B cell (primary cell): Measurements from ENCODE around the gene TTC6. TPM values are rescaled to one million over a fixed set of nuclear protein-coding genes. Genes with fewer than 3 reads are reported as not detected.

Source experiments
- ATAC-seq: fragments of 200-7000 bp; cut with Tn5 transposase; one replicate; pipeline ENCODE4 v1.10.0; 2021; ENCODE audit warnings: low read depth, mild to moderate bottlenecking, moderate number of reproducible peaks, moderate library complexity
- CTCF ChIA-PET: fragments of 350-600 bp; sonication (Branson Sonifier 250); formaldehyde crosslinking; loops from one replicate; lab custom pipeline; 2021; ENCODE audit warnings: antibody characterized with exemption, inconsistent platforms; lab: Charles Lee
- POLR2A ChIA-PET: fragments of 350-600 bp; sonication (Branson Sonifier 250); formaldehyde crosslinking; loops from one replicate; lab custom pipeline; 2021; ENCODE audit warnings: antibody characterized with exemption; lab: Charles Lee
- DNase-seq: peaks from one replicate; pipeline ENCODE4 v3.0.0; 2013
- H2AFZ ChIP-seq: 2 replicates; pipeline ENCODE4 v1.6.1; 2012; ENCODE audit warnings: mild to moderate bottlenecking, low read depth, low read length; ENCODE audit not compliant: insufficient read depth, poor library complexity, severe bottlenecking
- H3K27ac ChIP-seq, 2 donors: 1 replicate in 1 of 2; 2 replicates in 1 of 2; pipeline ENCODE4 v1.5.1; 2012 to 2013; ENCODE audit warnings: low read length in 2 of 2, mild to moderate bottlenecking in 2 of 2, moderate library complexity in 1 of 2
- H3K27me3 ChIP-seq, 4 experiments: fragments of 200-600 bp in 1 of 4; sonication (generic) in 1 of 4; replicated peaks in 1 of 4; 1 replicate in 2 of 4; 2 replicates in 2 of 4; pipeline versions ENCODE4 v1.6.1 to v1.7.0; 2013 to 2016; ENCODE audit warnings: low read length in 3 of 4, mild to moderate bottlenecking in 2 of 4, mixed read lengths in 1 of 4, moderate library complexity in 1 of 4; ENCODE audit not compliant: insufficient read depth in 4 of 4, control insufficient read depth in 3 of 4; ENCODE audit errors: control extremely low read depth in 1 of 4
- H3K36me3 ChIP-seq, 2 experiments: replicated peaks in 1 of 2; 1 replicate in 1 of 2; 2 replicates in 1 of 2; pipeline versions ENCODE4 v1.6.1 to v1.7.1; 2013; ENCODE audit warnings: low read length in 1 of 2; ENCODE audit not compliant: insufficient read depth in 2 of 2, control insufficient read depth in 1 of 2; ENCODE audit errors: control extremely low read depth in 1 of 2, extremely low read depth in 1 of 2
- H3K4me1 ChIP-seq, 2 donors: fragments of 200-600 bp in 1 of 2; sonication (generic) in 1 of 2; 1 replicate in 1 of 2; 2 replicates in 1 of 2; pipeline versions ENCODE4 v1.5.1 to v1.6.1; 2013 to 2017; ENCODE audit warnings: low read length in 2 of 2; ENCODE audit not compliant: control insufficient read depth in 2 of 2, insufficient read depth in 2 of 2
- H3K4me2 ChIP-seq: replicated peaks from 2 replicates; pipeline ENCODE3; 2012; ENCODE audit warnings: mild to moderate bottlenecking, low read depth, low read length; ENCODE audit not compliant: poor library complexity, severe bottlenecking
- H3K4me3 ChIP-seq, 5 experiments: fragments of 200-600 bp in 1 of 5; sonication (generic) in 1 of 5; 1 replicate in 3 of 5; 2 replicates in 2 of 5; pipeline versions ENCODE4 v1.5.1 to v1.7.0; 2011 to 2016; ENCODE audit warnings: low read length in 4 of 5, mild to moderate bottlenecking in 4 of 5, low read depth in 2 of 5, control low read depth in 1 of 5, moderate library complexity in 1 of 5; ENCODE audit not compliant: insufficient read depth in 1 of 5; ENCODE audit errors: control extremely low read depth in 1 of 5, extremely low read depth in 1 of 5
- H3K79me2 ChIP-seq: fragments of 200-600 bp; sonication (generic); one replicate; pipeline ENCODE4 v1.6.0; 2016; ENCODE audit warnings: low read length; ENCODE audit not compliant: control insufficient read depth, insufficient read depth
- H3K9ac ChIP-seq: fragments of 200-600 bp; sonication (generic); 2 replicates; pipeline ENCODE4 v1.6.1; 2017; ENCODE audit warnings: mild to moderate bottlenecking, low read length, moderate library complexity
- H3K9me3 ChIP-seq, 3 donors: one replicate each; pipeline versions ENCODE4 v1.6.1 to v1.7.1; 2013; ENCODE audit warnings: low read length in 2 of 3; ENCODE audit not compliant: control insufficient read depth in 2 of 3, insufficient read depth in 1 of 3; ENCODE audit errors: control extremely low read depth in 1 of 3
- H4K20me1 ChIP-seq: 2 replicates; pipeline ENCODE4 v1.6.0; 2012; ENCODE audit warnings: mild to moderate bottlenecking, low read length; ENCODE audit not compliant: insufficient read depth, control insufficient read depth, poor library complexity, severe bottlenecking
- H3K27ac Mint-ChIP-seq: one replicate; pipeline ENCODE4 v1.8.0; 2021; ENCODE audit warnings: mixed read lengths
- H3K27me3 Mint-ChIP-seq: one replicate; pipeline ENCODE4 v1.8.0; 2021; ENCODE audit warnings: mixed read lengths
- H3K4me1 Mint-ChIP-seq: one replicate; pipeline ENCODE4 v1.8.0; 2021; ENCODE audit warnings: mixed read lengths
- H3K4me3 Mint-ChIP-seq: one replicate; pipeline ENCODE4 v1.8.0; 2021; ENCODE audit warnings: mixed read lengths
- H3K9me3 Mint-ChIP-seq: one replicate; pipeline ENCODE4 v1.8.0; 2022; ENCODE audit warnings: mixed read lengths; ENCODE audit not compliant: insufficient read depth
- EZH2 ChIP-seq: IDR thresholded peaks from 2 replicates; pipeline ENCODE4 v1.6.1; 2012; ENCODE audit warnings: borderline replicate concordance, low read depth, mild to moderate bottlenecking, moderate library complexity, low read length; ENCODE audit not compliant: insufficient read depth, poor library complexity, severe bottlenecking
- WGBS: methylation state at CpG from one replicate; pipeline ENCODE4 v1.1.5; 2013; ENCODE audit warnings: missing lambda C conversion rate; ENCODE audit not compliant: insufficient coverage; 5-methylcytosine and 5-hydroxymethylcytosine counted together
- intact Hi-C: fragments of 100-400 bp; cut with micrococcal nuclease; formaldehyde crosslinking; loops from one replicate; pipeline ENCODE4 v1.10.0; 2022
- polyA plus RNA-seq: library from polyadenylated mRNA; depleted of rRNA; stranded (reverse); fragments of >200 nt; gene quantifications from 2 replicates; pipeline ENCODE4 v1.2.3, GENCODE V29; 2012
- total RNA-seq, 2 donors: library from RNA; stranded (reverse); fragments of 120-200 nt in 1 of 2; gene quantifications; 1 replicate in 1 of 2; 2 replicates in 1 of 2; pipeline versions ENCODE4 v1.2.3 to v1.2.4, GENCODE V29; 2013 to 2022
- TF ChIP-seq, protein P1 (sequence below): fragments of 200-600 bp; IDR thresholded peaks from one replicate; pipeline ENCODE4 v1.8.0; 2022; ENCODE audit warnings: antibody characterized with exemption, mild to moderate bottlenecking

Gene TTC6
- total and polyA plus RNA-seq, 2 donors (not counting 1 experiment from before 2014, with no cell fraction given): not detected

DNA sequence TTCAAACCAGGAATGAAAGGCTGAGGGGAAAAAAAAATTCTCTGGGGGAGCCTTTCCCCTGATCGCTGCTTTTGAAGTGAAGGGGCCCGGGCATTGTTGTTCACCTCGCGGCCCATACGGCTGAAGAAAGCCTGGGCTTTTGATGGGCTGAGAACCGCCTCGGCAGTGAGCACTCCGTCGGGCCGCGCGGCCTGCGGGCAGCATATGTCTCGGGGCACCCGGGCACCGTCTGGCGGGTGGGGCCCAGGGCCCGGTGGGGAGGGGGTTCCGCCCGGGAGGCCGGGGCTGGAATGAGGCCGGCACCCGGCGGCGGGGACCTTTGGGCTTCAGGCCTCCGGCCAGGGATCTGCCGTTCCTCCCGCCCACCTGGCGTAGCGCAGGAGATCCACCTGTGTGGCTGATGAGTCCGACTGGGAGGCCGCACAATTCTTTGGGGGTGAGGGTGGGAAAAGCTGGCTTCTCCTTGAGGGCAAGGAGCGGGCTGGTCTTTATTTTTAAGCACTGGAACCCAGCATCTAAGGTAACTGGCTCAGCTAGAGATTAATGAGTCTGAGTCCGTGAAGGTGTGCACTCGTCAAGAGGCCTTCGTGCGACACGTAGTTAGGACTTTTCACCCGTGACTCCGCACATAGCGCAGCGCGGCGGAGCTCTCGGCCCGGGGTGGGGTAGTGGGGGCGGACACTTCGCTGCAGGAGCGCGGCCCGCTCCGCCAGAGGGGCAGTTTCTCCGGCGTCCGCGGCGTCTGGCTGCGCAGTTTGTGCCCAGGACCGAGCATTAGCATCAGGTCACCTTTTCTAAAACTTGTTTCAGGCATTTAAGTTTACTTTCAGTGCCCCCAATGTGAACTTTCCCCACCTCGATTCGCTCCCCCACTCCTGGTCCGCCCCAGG lies 11.0 kb upstream of the TTC6 start:
- Histone ChIP-seq H3K79me2 (no peaks in the 10 kb centered on the region), H3K36me3 (no peaks in the 10 kb centered on the region), H3K4me2 (no peak overlapping the region), H3K4me1 (no peaks in the 10 kb centered on the region), H3K27ac (no peak overlapping the region), H4K20me1 (no peaks in the 10 kb centered on the region), H3K27me3 (peaks cover 0 to 35% (median 24%) of the 10 kb centered on the region in 4 experiments), H2AFZ (no peak overlapping the region), H3K4me3 (no peak overlapping the region), H3K9ac (no peak overlapping the region), H3K9me3 (peaks cover 0 to 29% (median 0%) of the 10 kb centered on the region in 3 donors)
- Mint-ChIP-seq H3K27me3 (peaks cover 44% of the 10 kb centered on the region), H3K4me3 (no peak overlapping the region), H3K4me1 (no peaks in the 10 kb centered on the region), H3K27ac (no peak overlapping the region), H3K9me3 (no peaks in the 10 kb centered on the region)
- TF ChIP-seq EZH2: no peak
- TF ChIP-seq, protein P1, sequence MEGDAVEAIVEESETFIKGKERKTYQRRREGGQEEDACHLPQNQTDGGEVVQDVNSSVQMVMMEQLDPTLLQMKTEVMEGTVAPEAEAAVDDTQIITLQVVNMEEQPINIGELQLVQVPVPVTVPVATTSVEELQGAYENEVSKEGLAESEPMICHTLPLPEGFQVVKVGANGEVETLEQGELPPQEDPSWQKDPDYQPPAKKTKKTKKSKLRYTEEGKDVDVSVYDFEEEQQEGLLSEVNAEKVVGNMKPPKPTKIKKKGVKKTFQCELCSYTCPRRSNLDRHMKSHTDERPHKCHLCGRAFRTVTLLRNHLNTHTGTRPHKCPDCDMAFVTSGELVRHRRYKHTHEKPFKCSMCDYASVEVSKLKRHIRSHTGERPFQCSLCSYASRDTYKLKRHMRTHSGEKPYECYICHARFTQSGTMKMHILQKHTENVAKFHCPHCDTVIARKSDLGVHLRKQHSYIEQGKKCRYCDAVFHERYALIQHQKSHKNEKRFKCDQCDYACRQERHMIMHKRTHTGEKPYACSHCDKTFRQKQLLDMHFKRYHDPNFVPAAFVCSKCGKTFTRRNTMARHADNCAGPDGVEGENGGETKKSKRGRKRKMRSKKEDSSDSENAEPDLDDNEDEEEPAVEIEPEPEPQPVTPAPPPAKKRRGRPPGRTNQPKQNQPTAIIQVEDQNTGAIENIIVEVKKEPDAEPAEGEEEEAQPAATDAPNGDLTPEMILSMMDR: no peak
- ChIA-PET CTCF (no interaction called here), POLR2A (no interaction called here)
- intact Hi-C loops: no loop called here
- DNase-seq (no peak), ATAC-seq (no peak)
- 14% methylated on average over 62 of the region's 62 CpGs for WGBS

DNA sequence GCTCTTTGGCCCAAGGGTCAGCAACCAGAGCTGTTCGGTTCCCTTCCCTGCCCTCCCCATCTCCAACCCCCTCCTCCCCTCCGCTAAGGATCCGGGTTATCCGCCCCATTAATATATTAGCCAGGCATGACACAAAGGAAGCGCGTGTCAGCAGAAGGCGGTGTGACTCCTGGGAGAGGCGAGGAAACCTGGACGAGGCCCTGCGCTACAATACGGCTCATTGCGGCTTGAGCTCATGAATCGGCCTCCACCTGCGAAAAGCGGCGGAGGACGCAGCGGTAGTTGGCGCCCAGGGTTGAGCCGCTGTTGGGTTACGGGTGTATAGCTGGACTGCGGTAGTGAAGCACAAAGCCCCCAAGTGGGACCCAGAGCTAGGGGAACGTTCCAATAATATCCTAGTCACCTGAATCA lies 10.3 kb upstream of the TTC6 start:
- Histone ChIP-seq H3K27me3 (peaks cover 0 to 35% (median 26%) of the 10 kb centered on the region in 4 experiments), H3K36me3 (no peaks in the 10 kb centered on the region), H3K4me2 (no peak overlapping the region), H3K9ac (no peak overlapping the region), H3K79me2 (no peaks in the 10 kb centered on the region), H3K9me3 (peaks cover 0 to 29% (median 0%) of the 10 kb centered on the region in 3 donors), H3K27ac (no peak overlapping the region), H3K4me3 (no peak overlapping the region), H3K4me1 (no peaks in the 10 kb centered on the region), H4K20me1 (no peaks in the 10 kb centered on the region), H2AFZ (no peak overlapping the region)
- Mint-ChIP-seq H3K27ac (no peak overlapping the region), H3K9me3 (no peaks in the 10 kb centered on the region), H3K4me3 (no peak overlapping the region), H3K27me3 (peaks cover 44% of the 10 kb centered on the region), H3K4me1 (no peaks in the 10 kb centered on the region)
- DNase-seq (no peak), ATAC-seq (no peak)
- no peak for TF ChIP-seq EZH2
- TF ChIP-seq, protein P1: no peak
- WGBS: 21% methylated on average over 23 of the region's 23 CpGs
- ChIA-PET CTCF (no interaction called here), POLR2A (no interaction called here)
- intact Hi-C loops: no loop called here
